Measurements from ENCODE around the gene OR5AL1. TPM values are rescaled to one million over a fixed set of nuclear protein-coding genes. Genes with fewer than 3 reads are reported as not detected.

The OR5AL1 gene
- total and polyA plus RNA-seq, 4 donors = not detected

DNA sequence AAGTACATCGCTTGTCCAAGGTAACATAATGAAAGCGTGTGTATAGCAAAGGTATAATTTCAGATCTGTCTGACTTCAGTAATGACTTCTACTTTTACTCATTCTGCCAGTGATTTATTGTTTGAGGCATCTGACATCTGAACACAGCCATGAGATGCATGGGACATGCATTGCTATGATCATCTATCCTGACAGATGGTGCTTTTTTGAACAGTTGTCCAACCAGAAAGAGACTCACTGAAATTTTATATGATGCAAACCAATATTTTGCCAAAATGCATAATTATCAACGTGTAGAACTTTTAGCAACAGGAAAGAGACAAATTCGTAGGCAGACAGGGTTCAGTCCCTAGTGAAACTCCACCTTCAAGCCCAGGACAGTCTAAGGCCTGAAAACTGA, 41.0 kb downstream of the OR5AL1 start:
- no peak for DNase-seq (ENCODE audit: low spot score)
- Histone ChIP-seq H3K9me3 (ENCODE audit: control insufficient read depth in 4 of 4, low read length in 3 of 4) (no peaks in the 10 kb centered on the region), H3K9ac (ENCODE audit: low read depth in 1 of 2, low read length in 2 of 2) (no peak overlapping the region), H3K27me3 (ENCODE audit: control insufficient read depth in 4 of 4, insufficient read depth in 4 of 4, low read length in 3 of 4) (no peaks in the 10 kb centered on the region), H3K36me3 (ENCODE audit: control insufficient read depth in 4 of 4, insufficient read depth in 3 of 4, low read depth in 1 of 4, low read length in 3 of 4) (no peaks in the 10 kb centered on the region), H3K27ac (ENCODE audit: low read depth in 1 of 2, low read length in 2 of 2) (no peak overlapping the region), H3K4me3 (ENCODE audit: low read depth in 1 of 3, low read length in 3 of 3) (no peak overlapping the region), H3K4me1 (ENCODE audit: control insufficient read depth in 4 of 4, insufficient read depth in 4 of 4, low read length in 3 of 4) (no peaks in the 10 kb centered on the region)
- 62% methylated on average over 4 of the region's 4 CpGs for WGBS
- TF ChIP-seq FOXA2 (IDR thresholded peaks at IDR 0.05) = no peak
- TF ChIP-seq, protein P1, sequence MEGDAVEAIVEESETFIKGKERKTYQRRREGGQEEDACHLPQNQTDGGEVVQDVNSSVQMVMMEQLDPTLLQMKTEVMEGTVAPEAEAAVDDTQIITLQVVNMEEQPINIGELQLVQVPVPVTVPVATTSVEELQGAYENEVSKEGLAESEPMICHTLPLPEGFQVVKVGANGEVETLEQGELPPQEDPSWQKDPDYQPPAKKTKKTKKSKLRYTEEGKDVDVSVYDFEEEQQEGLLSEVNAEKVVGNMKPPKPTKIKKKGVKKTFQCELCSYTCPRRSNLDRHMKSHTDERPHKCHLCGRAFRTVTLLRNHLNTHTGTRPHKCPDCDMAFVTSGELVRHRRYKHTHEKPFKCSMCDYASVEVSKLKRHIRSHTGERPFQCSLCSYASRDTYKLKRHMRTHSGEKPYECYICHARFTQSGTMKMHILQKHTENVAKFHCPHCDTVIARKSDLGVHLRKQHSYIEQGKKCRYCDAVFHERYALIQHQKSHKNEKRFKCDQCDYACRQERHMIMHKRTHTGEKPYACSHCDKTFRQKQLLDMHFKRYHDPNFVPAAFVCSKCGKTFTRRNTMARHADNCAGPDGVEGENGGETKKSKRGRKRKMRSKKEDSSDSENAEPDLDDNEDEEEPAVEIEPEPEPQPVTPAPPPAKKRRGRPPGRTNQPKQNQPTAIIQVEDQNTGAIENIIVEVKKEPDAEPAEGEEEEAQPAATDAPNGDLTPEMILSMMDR (IDR thresholded peaks at IDR 0.05; ENCODE audit: low read depth, low read length, missing input control) = no peak
- no peak for TF ChIP-seq SP1 (IDR thresholded peaks at IDR 0.05)
- TF ChIP-seq, protein P2, sequence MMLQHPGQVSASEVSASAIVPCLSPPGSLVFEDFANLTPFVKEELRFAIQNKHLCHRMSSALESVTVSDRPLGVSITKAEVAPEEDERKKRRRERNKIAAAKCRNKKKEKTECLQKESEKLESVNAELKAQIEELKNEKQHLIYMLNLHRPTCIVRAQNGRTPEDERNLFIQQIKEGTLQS (IDR thresholded peaks at IDR 0.05) = no peak
- TF ChIP-seq RAD21 (IDR thresholded peaks at IDR 0.05) = no peak
- TF ChIP-seq, protein P3, sequence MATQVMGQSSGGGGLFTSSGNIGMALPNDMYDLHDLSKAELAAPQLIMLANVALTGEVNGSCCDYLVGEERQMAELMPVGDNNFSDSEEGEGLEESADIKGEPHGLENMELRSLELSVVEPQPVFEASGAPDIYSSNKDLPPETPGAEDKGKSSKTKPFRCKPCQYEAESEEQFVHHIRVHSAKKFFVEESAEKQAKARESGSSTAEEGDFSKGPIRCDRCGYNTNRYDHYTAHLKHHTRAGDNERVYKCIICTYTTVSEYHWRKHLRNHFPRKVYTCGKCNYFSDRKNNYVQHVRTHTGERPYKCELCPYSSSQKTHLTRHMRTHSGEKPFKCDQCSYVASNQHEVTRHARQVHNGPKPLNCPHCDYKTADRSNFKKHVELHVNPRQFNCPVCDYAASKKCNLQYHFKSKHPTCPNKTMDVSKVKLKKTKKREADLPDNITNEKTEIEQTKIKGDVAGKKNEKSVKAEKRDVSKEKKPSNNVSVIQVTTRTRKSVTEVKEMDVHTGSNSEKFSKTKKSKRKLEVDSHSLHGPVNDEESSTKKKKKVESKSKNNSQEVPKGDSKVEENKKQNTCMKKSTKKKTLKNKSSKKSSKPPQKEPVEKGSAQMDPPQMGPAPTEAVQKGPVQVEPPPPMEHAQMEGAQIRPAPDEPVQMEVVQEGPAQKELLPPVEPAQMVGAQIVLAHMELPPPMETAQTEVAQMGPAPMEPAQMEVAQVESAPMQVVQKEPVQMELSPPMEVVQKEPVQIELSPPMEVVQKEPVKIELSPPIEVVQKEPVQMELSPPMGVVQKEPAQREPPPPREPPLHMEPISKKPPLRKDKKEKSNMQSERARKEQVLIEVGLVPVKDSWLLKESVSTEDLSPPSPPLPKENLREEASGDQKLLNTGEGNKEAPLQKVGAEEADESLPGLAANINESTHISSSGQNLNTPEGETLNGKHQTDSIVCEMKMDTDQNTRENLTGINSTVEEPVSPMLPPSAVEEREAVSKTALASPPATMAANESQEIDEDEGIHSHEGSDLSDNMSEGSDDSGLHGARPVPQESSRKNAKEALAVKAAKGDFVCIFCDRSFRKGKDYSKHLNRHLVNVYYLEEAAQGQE (IDR thresholded peaks at IDR 0.05) = no peak
- TF ChIP-seq, protein P4, sequence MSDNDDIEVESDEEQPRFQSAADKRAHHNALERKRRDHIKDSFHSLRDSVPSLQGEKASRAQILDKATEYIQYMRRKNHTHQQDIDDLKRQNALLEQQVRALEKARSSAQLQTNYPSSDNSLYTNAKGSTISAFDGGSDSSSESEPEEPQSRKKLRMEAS (IDR thresholded peaks at IDR 0.05) = no peak
- TF ChIP-seq HNF4G (IDR thresholded peaks at IDR 0.05) = no peak
- TF ChIP-seq JUND (IDR thresholded peaks at IDR 0.05) = no peak
- no peak for TF ChIP-seq RXRA (IDR thresholded peaks at IDR 0.05)
- TF ChIP-seq TAF1 (conservative IDR thresholded peaks at IDR 0.05) = no peak
- no peak for TF ChIP-seq HNF4A (conservative IDR thresholded peaks at IDR 0.05)

DNA sequence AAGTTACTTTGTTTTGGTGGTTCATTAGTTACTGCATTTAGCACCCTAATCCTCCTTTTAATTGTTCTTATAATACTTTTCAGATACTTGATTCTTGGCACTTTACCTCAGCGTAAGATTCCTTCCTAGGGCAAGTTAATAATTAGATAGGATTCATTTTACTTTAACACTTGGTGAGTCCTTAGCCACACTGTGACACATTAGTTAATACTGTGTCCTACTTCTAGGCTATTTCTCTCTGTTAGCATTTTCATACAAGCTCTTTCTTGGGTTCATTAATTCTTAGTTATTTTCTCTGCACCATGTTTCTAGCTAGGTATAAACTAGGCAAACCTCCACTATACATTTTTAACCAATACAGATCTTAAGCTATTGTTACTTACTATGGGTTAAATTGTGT, 44.6 kb downstream of the OR5AL1 start:
- no peaks in the 10 kb centered on the region for H3K4me1 ChIP-seq (ENCODE audit: control insufficient read depth in 4 of 4, insufficient read depth in 4 of 4, low read length in 3 of 4)
- TF ChIP-seq HNF4G (IDR thresholded peaks at IDR 0.05) (no peak), JUND (IDR thresholded peaks at IDR 0.05) (no peak), FOXA1 (IDR thresholded peaks at IDR 0.05) (no peak), NR2F2 (IDR thresholded peaks at IDR 0.05) (no peak), RAD21 (IDR thresholded peaks at IDR 0.05) (no peak), EGR1 (IDR thresholded peaks at IDR 0.05; ENCODE audit: low read depth in 2 of 2) (no peak), TAF1 (conservative IDR thresholded peaks at IDR 0.05) (no peak), FOXA2 (IDR thresholded peaks at IDR 0.05) (no peak), RXRA (IDR thresholded peaks at IDR 0.05) (no peak), GABPA (IDR thresholded peaks at IDR 0.05 in 1 of 2, conservative IDR thresholded peaks at IDR 0.05 in 1 of 2) (no peak), SP1 (IDR thresholded peaks at IDR 0.05) (no peak)
- TF ChIP-seq, protein P4 (IDR thresholded peaks at IDR 0.05) = no peak
- TF ChIP-seq, protein P5, sequence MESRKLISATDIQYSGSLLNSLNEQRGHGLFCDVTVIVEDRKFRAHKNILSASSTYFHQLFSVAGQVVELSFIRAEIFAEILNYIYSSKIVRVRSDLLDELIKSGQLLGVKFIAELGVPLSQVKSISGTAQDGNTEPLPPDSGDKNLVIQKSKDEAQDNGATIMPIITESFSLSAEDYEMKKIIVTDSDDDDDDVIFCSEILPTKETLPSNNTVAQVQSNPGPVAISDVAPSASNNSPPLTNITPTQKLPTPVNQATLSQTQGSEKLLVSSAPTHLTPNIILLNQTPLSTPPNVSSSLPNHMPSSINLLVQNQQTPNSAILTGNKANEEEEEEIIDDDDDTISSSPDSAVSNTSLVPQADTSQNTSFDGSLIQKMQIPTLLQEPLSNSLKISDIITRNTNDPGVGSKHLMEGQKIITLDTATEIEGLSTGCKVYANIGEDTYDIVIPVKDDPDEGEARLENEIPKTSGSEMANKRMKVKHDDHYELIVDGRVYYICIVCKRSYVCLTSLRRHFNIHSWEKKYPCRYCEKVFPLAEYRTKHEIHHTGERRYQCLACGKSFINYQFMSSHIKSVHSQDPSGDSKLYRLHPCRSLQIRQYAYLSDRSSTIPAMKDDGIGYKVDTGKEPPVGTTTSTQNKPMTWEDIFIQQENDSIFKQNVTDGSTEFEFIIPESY (IDR thresholded peaks at IDR 0.05) = no peak
- TF ChIP-seq, protein P2 (IDR thresholded peaks at IDR 0.05) = no peak
- TF ChIP-seq, protein P1 (IDR thresholded peaks at IDR 0.05; ENCODE audit: low read depth, low read length, missing input control) = no peak
- WGBS = 65% methylated on average over 1 of the region's 1 CpG
- H3K27ac ChIP-seq (ENCODE audit: low read depth in 1 of 2, low read length in 2 of 2) = no peak overlapping the region
- H3K9ac ChIP-seq (ENCODE audit: low read depth in 1 of 2, low read length in 2 of 2) = no peak overlapping the region
- H3K27me3 ChIP-seq (ENCODE audit: control insufficient read depth in 4 of 4, insufficient read depth in 4 of 4, low read length in 3 of 4) = no peaks in the 10 kb centered on the region
- no peaks in the 10 kb centered on the region for H3K9me3 ChIP-seq (ENCODE audit: control insufficient read depth in 4 of 4, low read length in 3 of 4)
- DNase-seq (ENCODE audit: low spot score) = no peak
- no peaks in the 10 kb centered on the region for H3K36me3 ChIP-seq (ENCODE audit: control insufficient read depth in 4 of 4, insufficient read depth in 3 of 4, low read depth in 1 of 4, low read length in 3 of 4)
- no peak overlapping the region for H3K4me3 ChIP-seq (ENCODE audit: low read depth in 1 of 3, low read length in 3 of 3)

Data from liver (tissue), 9 donors.